Muscle of leg (tissue), 11 donors: ENCODE measurements around the gene BHLHE23. TPM values are rescaled to one million over a fixed set of nuclear protein-coding genes. Genes with fewer than 3 reads are reported as not detected.

Experiments
- DNase-seq: peaks from one replicate; pipeline ENCODE4 v3.0.0; 2013
- H3K27ac ChIP-seq: one replicate; pipeline ENCODE4 v1.5.1; 2013; ENCODE audit warnings: mild to moderate bottlenecking, low read length, control low read depth
- H3K27me3 ChIP-seq: one replicate; pipeline ENCODE4 v1.6.1; 2013; ENCODE audit warnings: low read length; ENCODE audit not compliant: control insufficient read depth, insufficient read depth
- H3K36me3 ChIP-seq: one replicate; pipeline ENCODE4 v1.6.1; 2013; ENCODE audit warnings: low read length; ENCODE audit not compliant: control insufficient read depth, insufficient read depth
- H3K4me1 ChIP-seq: one replicate; pipeline ENCODE4 v1.6.1; 2013; ENCODE audit warnings: low read length; ENCODE audit not compliant: control insufficient read depth, insufficient read depth
- H3K4me3 ChIP-seq: one replicate; pipeline ENCODE4 v1.5.1; 2013; ENCODE audit warnings: low read length, control low read depth
- H3K9me3 ChIP-seq: replicated peaks from 2 replicates; pipeline ENCODE4 v1.6.1; 2013; ENCODE audit warnings: low read depth, low read length; ENCODE audit not compliant: control insufficient read depth
- WGBS: methylation state at CpG from one replicate; pipeline ENCODE4 v1.1.5; 2013; ENCODE audit warnings: missing lambda C conversion rate; ENCODE audit not compliant: insufficient coverage; 5-methylcytosine and 5-hydroxymethylcytosine counted together
- polyA plus RNA-seq, 8 donors: library from polyadenylated mRNA; unstranded; fragments of 120-200 nt; gene quantifications; one replicate each; pipeline versions ENCODE4 v1.2.1 to v1.2.3, GENCODE V29; 2013; ENCODE audit warnings: inconsistent platforms in 1 of 8, low replicate concordance in 1 of 8; ENCODE audit not compliant: insufficient read length in 8 of 8, insufficient read depth in 1 of 8
- total RNA-seq: library from RNA; stranded (reverse); fragments of 120-200 nt; gene quantifications from one replicate; pipeline ENCODE4 v1.2.4, GENCODE V29; 2013

Gene BHLHE23
- total and polyA plus RNA-seq, 9 donors: not detected

GRCh38 chr20:63049561-63050221 is 42.9 kb upstream of the BHLHE23 start:
- peaks cover 30% of the 10 kb centered on the region for H3K27me3 ChIP-seq
- H3K4me3 ChIP-seq: no peak overlapping the region
- no peaks in the 10 kb centered on the region for H3K36me3 ChIP-seq
- no peak overlapping the region for H3K27ac ChIP-seq
- 74% methylated on average over 14 of the region's 19 CpGs for WGBS
- no peak for DNase-seq
- no peaks in the 10 kb centered on the region for H3K4me1 ChIP-seq
- peaks cover 3% of the 10 kb centered on the region for H3K9me3 ChIP-seq

- H3K4me1 ChIP-seq: no peaks in the 10 kb centered on the region
- no peak overlapping the region for H3K27ac ChIP-seq
- no peak for DNase-seq
- 88% methylated on average over 5 of the region's 6 CpGs for WGBS
- peaks cover 3% of the 10 kb centered on the region for H3K9me3 ChIP-seq
- peaks cover 30% of the 10 kb centered on the region for H3K27me3 ChIP-seq
- no peak overlapping the region for H3K4me3 ChIP-seq
- no peaks in the 10 kb centered on the region for H3K36me3 ChIP-seq
Measured at GRCh38 chr20:63049191-63049518, 42.4 kb upstream of the BHLHE23 start.

GRCh38 chr20:63048516-63049190 is 41.9 kb upstream of the BHLHE23 start:
- Histone ChIP-seq H3K4me3 (no peak overlapping the region), H3K27ac (no peak overlapping the region), H3K9me3 (peaks cover 3% of the 10 kb centered on the region), H3K4me1 (no peaks in the 10 kb centered on the region), H3K36me3 (no peaks in the 10 kb centered on the region), H3K27me3 (peaks cover 31% of the 10 kb centered on the region)
- DNase-seq: no peak
- WGBS: 89% methylated on average over 9 of the region's 12 CpGs

- Histone ChIP-seq H3K27ac (no peak overlapping the region), H3K4me3 (no peak overlapping the region), H3K36me3 (no peaks in the 10 kb centered on the region), H3K9me3 (peaks cover 3% of the 10 kb centered on the region), H3K27me3 (peaks cover 38% of the 10 kb centered on the region), H3K4me1 (no peaks in the 10 kb centered on the region)
- no peak for DNase-seq
- WGBS: 84% methylated on average over 8 of the region's 10 CpGs
Measured at GRCh38 chr20:63047946-63048345, 41.2 kb upstream of the BHLHE23 start.

DNA sequence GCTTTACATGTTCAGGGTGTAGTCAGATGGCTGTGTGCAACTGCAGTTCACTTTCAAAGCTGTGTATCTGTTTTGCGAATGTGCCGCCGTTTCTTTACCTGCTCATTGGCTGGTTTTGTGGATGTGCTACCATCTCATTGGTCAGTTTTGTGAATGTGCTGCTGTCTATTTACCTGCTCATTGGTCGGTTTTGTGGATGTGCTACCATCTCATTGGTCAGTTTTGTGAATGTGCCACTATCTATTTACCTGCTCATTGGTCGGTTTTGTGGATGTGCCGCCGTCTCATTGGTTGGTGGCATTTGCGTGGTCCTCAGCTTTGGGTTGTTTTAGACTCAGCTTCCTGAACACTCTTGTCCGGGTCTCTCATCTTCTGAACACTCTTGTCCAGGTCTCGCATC is 40.5 kb upstream of the BHLHE23 start:
- H3K27ac ChIP-seq: no peak overlapping the region
- no peaks in the 10 kb centered on the region for H3K36me3 ChIP-seq
- peaks cover 3% of the 10 kb centered on the region for H3K9me3 ChIP-seq
- WGBS: 98% methylated on average over 10 of the region's 10 CpGs
- no peaks in the 10 kb centered on the region for H3K4me1 ChIP-seq
- H3K4me3 ChIP-seq: no peak overlapping the region
- DNase-seq: no peak
- peaks cover 35% of the 10 kb centered on the region for H3K27me3 ChIP-seq

DNA sequence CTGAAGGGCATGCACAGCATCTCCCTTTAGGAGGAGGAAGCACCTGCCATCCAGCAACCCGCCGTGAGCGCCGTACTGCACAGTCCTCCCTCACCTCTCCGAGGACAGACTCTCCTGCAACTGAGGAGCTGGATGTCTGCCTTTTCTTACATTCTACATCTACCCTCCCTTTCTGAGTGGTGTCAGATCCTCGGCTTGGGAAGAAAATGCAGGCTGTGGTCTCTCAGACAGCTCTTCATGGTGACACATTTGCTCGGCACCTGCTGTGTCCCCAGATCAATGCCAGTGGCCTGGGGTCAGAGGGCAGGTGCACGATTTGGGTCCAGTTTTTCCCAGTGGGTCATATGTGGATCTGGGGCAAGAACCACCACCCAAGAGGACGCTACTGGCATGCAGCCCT is 40.1 kb upstream of the BHLHE23 start:
- H3K9me3 ChIP-seq: peaks cover 3% of the 10 kb centered on the region
- no peaks in the 10 kb centered on the region for H3K4me1 ChIP-seq
- no peak overlapping the region for H3K27ac ChIP-seq
- no peak for DNase-seq
- H3K4me3 ChIP-seq: no peak overlapping the region
- peaks cover 31% of the 10 kb centered on the region for H3K27me3 ChIP-seq
- WGBS: 69% methylated on average over 5 of the region's 9 CpGs
- no peaks in the 10 kb centered on the region for H3K36me3 ChIP-seq

DNA sequence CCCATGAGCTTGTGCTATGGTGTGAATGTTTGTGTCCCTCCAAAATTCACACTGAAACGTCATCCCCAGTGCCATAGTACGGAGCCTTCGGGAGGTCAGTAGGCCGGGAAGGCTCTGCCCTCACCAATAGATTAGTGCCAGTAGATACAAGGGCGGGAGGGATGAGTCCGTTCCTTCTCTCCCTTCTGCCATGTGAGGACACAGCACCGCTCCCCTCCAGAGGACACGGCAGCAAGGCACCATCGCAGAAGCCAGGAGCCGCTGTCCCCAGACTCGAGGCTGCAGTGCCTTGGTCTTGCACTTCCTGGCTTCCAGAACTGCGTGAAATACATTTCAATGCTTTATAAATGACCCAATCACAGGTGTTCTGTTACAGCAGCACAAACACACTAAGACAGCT is 39.2 kb upstream of the BHLHE23 start:
- no peaks in the 10 kb centered on the region for H3K4me1 ChIP-seq
- H3K36me3 ChIP-seq: no peaks in the 10 kb centered on the region
- no peak overlapping the region for H3K4me3 ChIP-seq
- WGBS: 63% methylated on average over 5 of the region's 12 CpGs
- DNase-seq: no peak
- no peak overlapping the region for H3K27ac ChIP-seq
- H3K27me3 ChIP-seq: peaks cover 29% of the 10 kb centered on the region
- H3K9me3 ChIP-seq: peaks cover 3% of the 10 kb centered on the region

- Histone ChIP-seq H3K27me3 (peaks cover 27% of the 10 kb centered on the region), H3K27ac (no peak overlapping the region), H3K4me3 (no peak overlapping the region), H3K36me3 (no peaks in the 10 kb centered on the region), H3K9me3 (peaks cover under 1% of the 10 kb centered on the region), H3K4me1 (no peaks in the 10 kb centered on the region)
- DNase-seq: no peak
- WGBS: 77% methylated on average over 11 of the region's 14 CpGs
Measured at GRCh38 chr20:63045401-63045800, 38.6 kb upstream of the BHLHE23 start.

DNA sequence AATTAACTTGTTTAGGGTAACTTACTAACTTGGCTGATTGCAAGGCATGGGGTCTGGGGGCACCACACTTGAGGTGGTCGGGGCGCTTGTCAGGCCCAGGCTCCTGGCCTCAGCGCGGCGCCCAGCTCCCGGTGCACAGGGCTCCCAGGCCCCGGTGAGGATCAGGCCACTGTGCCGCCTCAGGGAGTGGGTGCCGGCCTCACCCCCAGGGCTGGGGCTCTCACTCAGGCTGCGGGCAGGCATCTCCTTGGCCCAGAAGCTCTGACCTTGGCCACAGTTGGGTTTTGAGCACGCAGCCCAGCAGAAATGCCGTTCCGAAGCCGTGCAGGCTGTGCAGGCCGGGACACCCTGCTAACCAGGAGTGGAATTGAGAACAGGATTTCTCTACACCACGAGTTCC is 37.8 kb upstream of the BHLHE23 start:
- no peak for DNase-seq
- Histone ChIP-seq H3K4me1 (no peaks in the 10 kb centered on the region), H3K9me3 (no peaks in the 10 kb centered on the region), H3K36me3 (no peaks in the 10 kb centered on the region), H3K27ac (no peak overlapping the region), H3K4me3 (no peak overlapping the region), H3K27me3 (peaks cover 27% of the 10 kb centered on the region)
- 75% methylated on average over 10 of the region's 16 CpGs for WGBS

- WGBS: 80% methylated on average over 13 of the region's 25 CpGs
- Histone ChIP-seq H3K9me3 (no peaks in the 10 kb centered on the region), H3K27ac (no peak overlapping the region), H3K36me3 (no peaks in the 10 kb centered on the region), H3K4me1 (no peaks in the 10 kb centered on the region), H3K4me3 (no peak overlapping the region), H3K27me3 (peaks cover 25% of the 10 kb centered on the region)
- DNase-seq: no peak
Measured at GRCh38 chr20:63044204-63044600, 37.4 kb upstream of the BHLHE23 start.
